Measurements from ENCODE around the gene ICAM5.
A peak's percentile ranks its signal among the peaks of the same experiment; 100 is the strongest.
"Not testable (repeated sequence)": the region's sequence is repeated elsewhere in the genome, so short reads cannot be mapped to it uniquely, and the experiment has no call there.

Gene ICAM5

GRCh38 chr19:10289836-10290356, at the start of gene ICAM5:
ICAM5 (plus strand) TSS chr19:10289952; CDS start chr19:10290044, 92 bp downstream.
- H3K9me3 ChIP-seq (ENCODE audit: insufficient read depth, low read length), result no peaks in the 10 kb centered on the region
- H3K27me3 ChIP-seq (ENCODE audit: insufficient read depth, insufficient read length), result peaks cover 75% of the 10 kb centered on the region
- H3K36me3 ChIP-seq (ENCODE audit: insufficient read depth, insufficient read length, low read length), result peaks cover 11% of the 10 kb centered on the region
- H3K4me3 ChIP-seq (ENCODE audit: insufficient read length, low read depth), result peak within 1 kb of the TSS; percentile 51
- no peak for DNase-seq (ENCODE audit: low read depth, low spot score)
- TF ChIP-seq ZNF274 (IDR thresholded peaks at IDR 0.05; ENCODE audit: low read depth, low read length) (no peak), YY1 (IDR thresholded peaks at IDR 0.05; ENCODE audit: insufficient read depth, insufficient read length) (no peak), SUZ12 (IDR thresholded peaks at IDR 0.05; ENCODE audit: extremely low read depth, insufficient read depth, insufficient read length) (no peak)
- peaks cover 45% of the 10 kb centered on the region for H3K4me1 ChIP-seq (ENCODE audit: insufficient read depth, insufficient read length)
- peak within 1 kb of the TSS; percentile 68 for H3K9ac ChIP-seq (ENCODE audit: insufficient read length, low read depth)

- H3K36me3 ChIP-seq (ENCODE audit: insufficient read depth, insufficient read length, low read length); H3K9me3 ChIP-seq (ENCODE audit: insufficient read depth, low read length); H3K9ac ChIP-seq (ENCODE audit: insufficient read length, low read depth); DNase-seq (ENCODE audit: low read depth, low spot score); H3K27me3 ChIP-seq (ENCODE audit: insufficient read depth, insufficient read length); H3K4me3 ChIP-seq (ENCODE audit: insufficient read length, low read depth): not testable (repeated sequence)
- peaks cover 22% of the 10 kb centered on the region for H3K4me1 ChIP-seq (ENCODE audit: insufficient read depth, insufficient read length)
Observed at GRCh38 chr19:10241826-10242449, 47.8 kb upstream of the ICAM5 start.

- Histone ChIP-seq H3K4me3 (ENCODE audit: insufficient read length, low read depth) (no peak overlapping the region), H3K9me3 (ENCODE audit: insufficient read depth, low read length) (no peaks in the 10 kb centered on the region), H3K4me1 (ENCODE audit: insufficient read depth, insufficient read length) (peaks cover 13% of the 10 kb centered on the region), H3K36me3 (ENCODE audit: insufficient read depth, insufficient read length, low read length) (no peaks in the 10 kb centered on the region), H3K27me3 (ENCODE audit: insufficient read depth, insufficient read length) (no peaks in the 10 kb centered on the region), H3K9ac (ENCODE audit: insufficient read length, low read depth) (no peak overlapping the region)
- TF ChIP-seq SUZ12 (IDR thresholded peaks at IDR 0.05; ENCODE audit: extremely low read depth, insufficient read depth, insufficient read length) (no peak), ZNF274 (IDR thresholded peaks at IDR 0.05; ENCODE audit: low read depth, low read length) (no peak)
- no peak for DNase-seq (ENCODE audit: low read depth, low spot score)
Observed at GRCh38 chr19:10243606-10244005, 46.1 kb upstream of the ICAM5 start.

- no peak overlapping the region for H3K9ac ChIP-seq (ENCODE audit: insufficient read length, low read depth)
- H3K27me3 ChIP-seq (ENCODE audit: insufficient read depth, insufficient read length), result no peaks in the 10 kb centered on the region
- no peaks in the 10 kb centered on the region for H3K9me3 ChIP-seq (ENCODE audit: insufficient read depth, low read length)
- TF ChIP-seq SUZ12 (IDR thresholded peaks at IDR 0.05; ENCODE audit: extremely low read depth, insufficient read depth, insufficient read length) (no peak), YY1 (IDR thresholded peaks at IDR 0.05; ENCODE audit: insufficient read depth, insufficient read length) (no peak), ZNF274 (IDR thresholded peaks at IDR 0.05; ENCODE audit: low read depth, low read length) (no peak)
- H3K36me3 ChIP-seq (ENCODE audit: insufficient read depth, insufficient read length, low read length), result no peaks in the 10 kb centered on the region
- peaks cover 13% of the 10 kb centered on the region for H3K4me1 ChIP-seq (ENCODE audit: insufficient read depth, insufficient read length)
- no peak for DNase-seq (ENCODE audit: low read depth, low spot score)
- no peak overlapping the region for H3K4me3 ChIP-seq (ENCODE audit: insufficient read length, low read depth)
Observed at GRCh38 chr19:10245189-10245939, 44.4 kb upstream of the ICAM5 start.

GRCh38 chr19:10246511-10246910, 43.2 kb upstream of the ICAM5 start:
- Histone ChIP-seq H3K4me3 (ENCODE audit: insufficient read length, low read depth) (no peak overlapping the region), H3K36me3 (ENCODE audit: insufficient read depth, insufficient read length, low read length) (no peaks in the 10 kb centered on the region), H3K9ac (ENCODE audit: insufficient read length, low read depth) (no peak overlapping the region), H3K27me3 (ENCODE audit: insufficient read depth, insufficient read length) (no peaks in the 10 kb centered on the region), H3K9me3 (ENCODE audit: insufficient read depth, low read length) (no peaks in the 10 kb centered on the region), H3K4me1 (ENCODE audit: insufficient read depth, insufficient read length) (peaks cover 13% of the 10 kb centered on the region)
- no peak for DNase-seq (ENCODE audit: low read depth, low spot score)
- TF ChIP-seq YY1 (IDR thresholded peaks at IDR 0.05; ENCODE audit: insufficient read depth, insufficient read length) (no peak), ZNF274 (IDR thresholded peaks at IDR 0.05; ENCODE audit: low read depth, low read length) (no peak), SUZ12 (IDR thresholded peaks at IDR 0.05; ENCODE audit: extremely low read depth, insufficient read depth, insufficient read length) (no peak)

GRCh38 chr19:10251792-10252694, 37.7 kb upstream of the ICAM5 start, which contains the start of gene MRPL4:
MRPL4 (plus strand) TSS chr19:10252214; CDS start chr19:10252254, 40 bp downstream.
- H3K4me3 ChIP-seq (ENCODE audit: insufficient read length, low read depth), result peak within 1 kb of the TSS; percentile 99
- peaks cover 34% of the 10 kb centered on the region for H3K36me3 ChIP-seq (ENCODE audit: insufficient read depth, insufficient read length, low read length)
- no peaks in the 10 kb centered on the region for H3K9me3 ChIP-seq (ENCODE audit: insufficient read depth, low read length)
- H3K4me1 ChIP-seq (ENCODE audit: insufficient read depth, insufficient read length), result no peaks in the 10 kb centered on the region
- no peaks in the 10 kb centered on the region for H3K27me3 ChIP-seq (ENCODE audit: insufficient read depth, insufficient read length)
- DNase-seq (ENCODE audit: low read depth, low spot score), result peak; percentile 97
- no peak for TF ChIP-seq YY1 (IDR thresholded peaks at IDR 0.05; ENCODE audit: insufficient read depth, insufficient read length)
- no peak for TF ChIP-seq ZNF274 (IDR thresholded peaks at IDR 0.05; ENCODE audit: low read depth, low read length)
- TF ChIP-seq SUZ12 (IDR thresholded peaks at IDR 0.05; ENCODE audit: extremely low read depth, insufficient read depth, insufficient read length), result no peak
- peak within 1 kb of the TSS; percentile 98 for H3K9ac ChIP-seq (ENCODE audit: insufficient read length, low read depth)

Measured in NT2/D1 (cell line).